Astrocyte (in vitro differentiated cells and primary cell): ENCODE data around the gene LYRM7. TPM values are rescaled to one million over a fixed set of nuclear protein-coding genes. Genes with fewer than 3 reads are reported as not detected.

Experiments
- DNase-seq: peaks from one replicate; pipeline ENCODE4 v3.0.0-alpha.2; 2010; ENCODE audit warnings: low read depth
- FAIRE-seq: peaks from 2 replicates; lab custom pipeline; 2011; peaks lifted over from hg19 to GRCh38; lab: Jason Lieb, UNC
- H2AFZ ChIP-seq: 2 replicates; pipeline ENCODE4 v1.6.0; 2012; ENCODE audit warnings: low read depth, low read length, inconsistent platforms
- H3K27ac ChIP-seq: 2 replicates; pipeline ENCODE4 v1.5.1; 2011; ENCODE audit warnings: low read depth, low read length, inconsistent platforms
- H3K27me3 ChIP-seq: 2 replicates; pipeline ENCODE4 v1.6.0; 2011; ENCODE audit warnings: low read length, inconsistent platforms; ENCODE audit not compliant: insufficient read depth
- H3K36me3 ChIP-seq: 2 replicates; pipeline ENCODE4 v1.5.1; 2011; ENCODE audit warnings: low read length, inconsistent platforms; ENCODE audit not compliant: insufficient read depth
- H3K4me1 ChIP-seq: 2 replicates; pipeline ENCODE4 v1.5.1; 2011; ENCODE audit warnings: low read length, inconsistent platforms; ENCODE audit not compliant: insufficient read depth
- H3K4me2 ChIP-seq: 2 replicates; pipeline ENCODE4 v1.6.0; 2012; ENCODE audit warnings: low read length, inconsistent platforms
- H3K4me3 ChIP-seq: 2 replicates; pipeline ENCODE4 v1.5.1; 2011; ENCODE audit warnings: low read depth, mild to moderate bottlenecking, low read length, inconsistent platforms; ENCODE audit not compliant: insufficient read depth
- H3K79me2 ChIP-seq: 2 replicates; pipeline ENCODE4 v1.6.0; 2012; ENCODE audit warnings: mild to moderate bottlenecking, low read length, inconsistent platforms; ENCODE audit not compliant: insufficient read depth
- H3K9ac ChIP-seq: 2 replicates; pipeline ENCODE4 v1.6.0; 2012; ENCODE audit warnings: mild to moderate bottlenecking, low read length, inconsistent platforms
- H3K9me3 ChIP-seq: 2 replicates; pipeline ENCODE4 v1.5.1; 2012; ENCODE audit warnings: low read depth, mild to moderate bottlenecking, low read length, inconsistent platforms; ENCODE audit not compliant: insufficient read depth
- H4K20me1 ChIP-seq: 2 replicates; pipeline ENCODE4 v1.6.0; 2012; ENCODE audit warnings: low read length, inconsistent platforms; ENCODE audit not compliant: insufficient read depth
- H3K27ac Mint-ChIP-seq: one replicate; pipeline ENCODE4 v1.8.0; 2021; ENCODE audit warnings: mild to moderate bottlenecking, mixed read lengths; ENCODE audit not compliant: unreplicated experiment
- H3K27me3 Mint-ChIP-seq: one replicate; pipeline ENCODE4 v1.8.0; 2021; ENCODE audit warnings: low read depth, mixed read lengths; ENCODE audit not compliant: unreplicated experiment
- H3K36me3 Mint-ChIP-seq: one replicate; pipeline ENCODE4 v1.8.0; 2021; ENCODE audit warnings: low read depth, mixed read lengths; ENCODE audit not compliant: unreplicated experiment
- H3K4me1 Mint-ChIP-seq: one replicate; pipeline ENCODE4 v1.8.0; 2021; ENCODE audit warnings: low read depth, mixed read lengths; ENCODE audit not compliant: unreplicated experiment
- H3K4me3 Mint-ChIP-seq: one replicate; pipeline ENCODE4 v1.8.0; 2021; ENCODE audit warnings: mild to moderate bottlenecking, moderate library complexity, mixed read lengths; ENCODE audit not compliant: unreplicated experiment
- H3K9me3 Mint-ChIP-seq: one replicate; pipeline ENCODE4 v1.8.0; 2021; ENCODE audit warnings: mild to moderate bottlenecking, mixed read lengths; ENCODE audit not compliant: unreplicated experiment
- CTCF ChIP-seq: IDR thresholded peaks from 2 replicates; pipeline ENCODE4 v1.5.1; 2011; ENCODE audit warnings: low read depth, mild to moderate bottlenecking, inconsistent platforms, low read length, moderate library complexity; ENCODE audit not compliant: insufficient read depth
- EZH2 ChIP-seq: IDR thresholded peaks from 2 replicates; pipeline ENCODE4 v1.6.1; 2012; ENCODE audit warnings: mild to moderate bottlenecking, low read length, inconsistent platforms; ENCODE audit not compliant: insufficient read depth
- total RNA-seq: library from RNA; stranded (reverse); gene quantifications from 2 replicates; pipeline ENCODE4 v1.2.1, GENCODE V29; 2021

Gene LYRM7
- total RNA-seq, 1 donor from 2014 or later: 7.0 TPM

- no peaks in the 10 kb centered on the region for H3K4me1 ChIP-seq
- H3K9me3 Mint-ChIP-seq: no peaks in the 10 kb centered on the region
- H3K4me3 ChIP-seq: no peak overlapping the region
- DNase-seq: peak; percentile 56
- TF ChIP-seq EZH2: no peak
- no peak for TF ChIP-seq CTCF
- no peaks in the 10 kb centered on the region for H3K79me2 ChIP-seq
- no peak overlapping the region for H3K27ac ChIP-seq
- no peaks in the 10 kb centered on the region for H3K27me3 ChIP-seq
- H3K27ac Mint-ChIP-seq: no peak overlapping the region
- peak overlapping the region; percentile 29 for H3K4me2 ChIP-seq
- no peaks in the 10 kb centered on the region for H3K36me3 ChIP-seq
- no peak overlapping the region for H2AFZ ChIP-seq
- H4K20me1 ChIP-seq: no peaks in the 10 kb centered on the region
- H3K9me3 ChIP-seq: no peaks in the 10 kb centered on the region
- no peaks in the 10 kb centered on the region for H3K36me3 Mint-ChIP-seq
- H3K4me1 Mint-ChIP-seq: peaks cover 12% of the 10 kb centered on the region
- no peak overlapping the region for H3K9ac ChIP-seq
- FAIRE-seq: no peak
- H3K4me3 Mint-ChIP-seq: no peak overlapping the region
- H3K27me3 Mint-ChIP-seq: no peaks in the 10 kb centered on the region
These were observed 51.1 kb downstream of the LYRM7 start for GRCh38 chr5:131221888-131222287.

- H3K27me3 Mint-ChIP-seq: no peaks in the 10 kb centered on the region
- no peaks in the 10 kb centered on the region for H3K9me3 Mint-ChIP-seq
- no peak overlapping the region for H3K4me3 Mint-ChIP-seq
- Histone ChIP-seq H3K9ac (no peak overlapping the region), H3K4me2 (no peak overlapping the region), H3K9me3 (no peaks in the 10 kb centered on the region), H3K27me3 (no peaks in the 10 kb centered on the region), H4K20me1 (no peaks in the 10 kb centered on the region), H3K36me3 (no peaks in the 10 kb centered on the region), H3K4me3 (no peak overlapping the region), H2AFZ (no peak overlapping the region), H3K27ac (no peak overlapping the region), H3K4me1 (no peaks in the 10 kb centered on the region), H3K79me2 (no peaks in the 10 kb centered on the region)
- peaks cover 12% of the 10 kb centered on the region for H3K4me1 Mint-ChIP-seq
- no peaks in the 10 kb centered on the region for H3K36me3 Mint-ChIP-seq
- TF ChIP-seq CTCF (no peak), EZH2 (no peak)
- no peak for FAIRE-seq
- no peak overlapping the region for H3K27ac Mint-ChIP-seq
- DNase-seq: no peak
These were observed 52.0 kb downstream of the LYRM7 start for GRCh38 chr5:131222731-131223130.

- FAIRE-seq (no peak), DNase-seq (no peak)
- no peaks in the 10 kb centered on the region for H4K20me1 ChIP-seq
- Mint-ChIP-seq H3K27me3 (no peaks in the 10 kb centered on the region), H3K4me1 (peaks cover 12% of the 10 kb centered on the region), H3K36me3 (no peaks in the 10 kb centered on the region), H3K27ac (no peak overlapping the region), H3K9me3 (no peaks in the 10 kb centered on the region), H3K4me3 (no peak overlapping the region)
- TF ChIP-seq EZH2 (no peak), CTCF (no peak)
- H2AFZ ChIP-seq: no peak overlapping the region
- H3K79me2 ChIP-seq: no peaks in the 10 kb centered on the region
- no peak overlapping the region for H3K4me3 ChIP-seq
- no peaks in the 10 kb centered on the region for H3K27me3 ChIP-seq
- no peaks in the 10 kb centered on the region for H3K4me1 ChIP-seq
- no peaks in the 10 kb centered on the region for H3K36me3 ChIP-seq
- no peak overlapping the region for H3K27ac ChIP-seq
- H3K4me2 ChIP-seq: no peak overlapping the region
- no peak overlapping the region for H3K9ac ChIP-seq
- no peaks in the 10 kb centered on the region for H3K9me3 ChIP-seq
These were observed 53.1 kb downstream of the LYRM7 start for GRCh38 chr5:131223751-131224386.
